GM15510 (cell line): ENCODE data around the gene LHFPL6.

Experiments used
- POLR2A ChIP-seq: IDR thresholded peaks from 3 replicates; pipeline ENCODE4 v1.6.1; 2011; ENCODE audit warnings: borderline replicate concordance; ENCODE audit not compliant: insufficient read length; ENCODE audit errors: extremely low read depth

LHFPL6 gene

DNA sequence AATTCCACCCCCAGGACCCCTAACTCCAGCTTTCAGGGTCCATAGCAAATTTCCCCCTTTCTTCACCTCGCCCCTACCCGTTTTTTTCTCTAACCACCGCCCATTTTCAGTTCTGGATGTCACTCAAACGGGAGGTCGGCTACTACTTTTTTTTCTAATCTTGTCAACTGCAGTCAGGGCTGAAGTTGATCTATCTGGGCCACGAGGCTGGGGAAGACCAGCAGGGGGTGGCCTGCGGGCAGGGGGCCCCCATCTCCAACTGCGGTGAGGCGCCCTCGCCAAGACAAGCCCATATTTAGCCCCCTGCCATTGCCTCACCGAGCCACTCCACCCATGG lies 748 bp downstream of the LHFPL6 start:
- TF ChIP-seq POLR2A, result no peak

GRCh38 chr13:39601636-39602035 lies 1.4 kb downstream of the LHFPL6 start:
- TF ChIP-seq POLR2A, result no peak

- no peak for TF ChIP-seq POLR2A
These were observed 2.2 kb downstream of the LHFPL6 start for GRCh38 chr13:39600766-39601165.

GRCh38 chr13:39599842-39600241 lies 3.2 kb downstream of the LHFPL6 start:
- TF ChIP-seq POLR2A, result no peak

DNA sequence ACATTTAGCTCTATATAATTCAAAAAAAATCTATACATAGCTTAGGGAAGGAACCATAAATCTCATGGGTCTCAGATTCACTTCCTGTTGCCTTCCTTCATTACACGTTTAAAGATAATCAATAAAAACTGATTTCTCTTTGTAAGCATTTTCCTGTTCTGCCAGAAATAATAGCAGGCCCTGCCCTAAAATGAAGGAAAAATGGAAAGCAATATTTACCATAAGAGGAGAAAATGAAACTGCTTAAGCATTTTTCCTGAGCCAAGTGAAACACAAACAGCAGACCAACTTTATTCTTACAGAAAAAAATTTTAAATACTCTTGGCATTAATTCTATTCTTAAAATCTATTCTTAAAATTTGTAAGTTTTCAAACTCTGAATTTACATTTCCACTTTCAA lies 4.0 kb downstream of the LHFPL6 start:
- no peak for TF ChIP-seq POLR2A

DNA sequence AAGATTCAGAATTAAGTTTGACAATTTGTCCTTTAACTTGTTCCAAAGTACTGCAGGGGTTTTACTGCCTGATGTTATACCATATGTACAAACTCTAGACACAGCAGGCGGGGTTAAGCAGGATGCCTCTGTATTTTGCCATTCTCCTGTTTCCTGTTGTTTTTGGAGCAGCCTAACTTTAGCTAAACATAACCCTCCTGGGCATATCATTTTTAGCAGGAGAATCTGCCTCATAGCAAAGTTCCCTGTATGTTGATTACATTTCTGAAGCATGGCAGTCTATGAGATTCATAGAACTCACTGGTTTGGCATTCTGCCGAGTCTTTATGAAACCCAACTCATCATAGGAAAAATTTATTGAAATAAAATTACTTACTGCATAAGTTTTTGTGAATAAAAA lies 5.2 kb downstream of the LHFPL6 start:
- no peak for TF ChIP-seq POLR2A

GRCh38 chr13:39596685-39597084 lies 6.3 kb downstream of the LHFPL6 start:
- no peak for TF ChIP-seq POLR2A

DNA sequence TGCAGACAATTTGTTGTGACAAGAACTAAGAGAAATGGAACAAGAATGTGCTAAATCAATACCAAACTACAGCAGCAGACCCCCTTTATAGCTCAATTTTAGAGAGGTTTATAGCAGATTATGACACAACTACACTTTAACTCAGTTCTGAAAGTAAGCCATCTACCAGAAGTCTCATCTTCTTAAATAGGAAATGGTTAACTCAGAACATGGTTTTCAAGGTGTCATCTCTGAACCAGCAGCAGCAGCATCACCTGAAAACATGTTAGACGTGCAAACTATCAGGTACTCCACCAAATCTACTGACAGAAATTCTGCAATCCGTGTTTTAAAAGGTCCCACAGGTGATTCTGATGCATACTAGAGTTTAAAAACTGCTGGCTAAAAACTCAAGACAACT lies 6.8 kb downstream of the LHFPL6 start:
- TF ChIP-seq POLR2A, result no peak

DNA sequence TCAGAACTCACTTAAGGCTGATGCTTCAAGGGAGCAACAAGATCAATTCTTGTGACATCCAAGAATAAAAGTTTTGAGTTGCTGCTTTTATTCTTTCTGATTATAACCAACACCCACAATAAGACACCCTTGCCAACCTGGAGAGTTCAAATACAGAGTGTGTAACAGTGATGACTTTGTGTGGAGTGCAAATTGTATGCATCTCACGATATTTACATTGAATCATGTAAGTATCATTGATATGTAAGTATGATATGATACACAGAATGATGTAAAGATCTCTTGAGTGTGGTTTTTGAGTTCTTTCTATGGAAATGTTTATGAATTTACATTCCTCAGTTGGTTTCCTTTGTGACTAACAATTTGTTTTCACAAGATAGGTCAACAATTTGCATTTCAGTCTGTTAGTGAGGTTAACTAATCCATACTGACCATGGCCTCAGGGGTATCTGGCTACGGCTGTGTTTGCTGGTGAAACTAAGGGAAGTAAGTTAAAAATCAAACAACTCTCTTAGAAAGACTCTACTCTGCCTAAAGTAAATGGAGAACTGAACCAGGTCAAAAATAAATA lies 12.4 kb downstream of the LHFPL6 start:
- TF ChIP-seq POLR2A, result no peak

- TF ChIP-seq POLR2A, result no peak
These were observed 14.6 kb downstream of the LHFPL6 start for GRCh38 chr13:39588384-39588783.

- no peak for TF ChIP-seq POLR2A
These were observed 15.1 kb downstream of the LHFPL6 start for GRCh38 chr13:39587939-39588338.

GRCh38 chr13:39586958-39587605 lies 15.9 kb downstream of the LHFPL6 start:
- TF ChIP-seq POLR2A, result no peak

GRCh38 chr13:39586151-39586550 lies 16.8 kb downstream of the LHFPL6 start:
- no peak for TF ChIP-seq POLR2A

- no peak for TF ChIP-seq POLR2A
These were observed 17.8 kb downstream of the LHFPL6 start for GRCh38 chr13:39585219-39585618.

DNA sequence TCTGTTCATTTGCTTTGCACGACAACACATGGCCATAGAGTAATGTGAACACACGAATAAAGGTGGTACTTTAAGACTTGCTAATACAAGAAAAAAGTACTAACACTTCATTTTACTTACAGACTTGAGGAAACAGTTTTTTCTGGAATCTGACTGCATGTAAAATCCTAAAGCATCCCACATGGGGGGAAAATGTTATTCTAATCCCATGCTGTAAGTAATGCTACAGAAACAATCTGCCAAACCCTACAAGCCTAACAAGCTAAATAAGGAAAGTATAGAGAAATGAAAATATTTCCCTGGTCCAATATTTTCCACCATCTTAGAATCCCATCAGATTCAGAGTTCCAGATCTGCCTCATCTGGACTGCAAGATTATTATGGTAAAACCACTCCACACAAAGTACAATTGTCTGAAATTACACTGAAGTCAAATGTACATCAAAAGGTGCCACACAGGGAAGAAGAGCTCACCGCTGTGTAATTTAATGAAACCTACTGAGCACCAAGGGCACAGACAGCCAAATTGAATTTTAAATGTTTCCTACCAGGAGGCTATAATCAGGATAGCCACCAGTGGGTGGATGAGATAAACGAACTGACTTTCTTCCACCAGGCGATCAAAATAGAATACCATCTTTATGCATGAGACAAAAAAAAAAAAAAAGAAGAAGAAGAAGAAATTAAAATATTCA lies 22.0 kb downstream of the LHFPL6 start:
- no peak for TF ChIP-seq POLR2A

GRCh38 chr13:39578821-39579291 lies 24.1 kb downstream of the LHFPL6 start:
- TF ChIP-seq POLR2A, result no peak
